Activated CD8-positive, alpha-beta T cell treated with anti-CD3 and anti-CD28 coated beads for 36 hours (primary cell): ENCODE results near the gene BTBD17. TPM values are rescaled to one million over a fixed set of nuclear protein-coding genes. Genes with fewer than 3 reads are reported as not detected.

Source experiments
- ATAC-seq: fragments of 200-7000 bp; cut with Tn5 transposase; one replicate; pipeline ENCODE4 v1.10.0; 2021; ENCODE audit warnings: mild to moderate bottlenecking, moderate library complexity
- CTCF ChIA-PET: fragments of 350-600 bp; sonication (Branson Sonifier 250); formaldehyde crosslinking; loops from one replicate; lab custom pipeline; 2021; ENCODE audit warnings: antibody characterized with exemption; lab: Charles Lee
- POLR2A ChIA-PET: fragments of 350-600 bp; sonication (Branson Sonifier 250); formaldehyde crosslinking; loops from one replicate; lab custom pipeline; 2021; ENCODE audit warnings: antibody characterized with exemption; lab: Charles Lee
- DNase-seq: peaks from one replicate; pipeline ENCODE4 v3.0.0-alpha.2; 2020
- H3K27ac Mint-ChIP-seq: one replicate; pipeline ENCODE4 v1.8.0; 2021; ENCODE audit warnings: mild to moderate bottlenecking, mixed read lengths
- H3K27me3 Mint-ChIP-seq: one replicate; pipeline ENCODE4 v1.8.0; 2021; ENCODE audit warnings: mixed read lengths
- H3K36me3 Mint-ChIP-seq: one replicate; pipeline ENCODE4 v1.8.0; 2021; ENCODE audit warnings: low read depth, mixed read lengths
- H3K4me1 Mint-ChIP-seq: one replicate; pipeline ENCODE4 v1.8.0; 2021; ENCODE audit warnings: low read depth, mixed read lengths
- H3K4me3 Mint-ChIP-seq: one replicate; pipeline ENCODE4 v1.8.0; 2021; ENCODE audit warnings: mild to moderate bottlenecking, moderate library complexity, mixed read lengths
- H3K9me3 Mint-ChIP-seq: one replicate; pipeline ENCODE4 v1.8.0; 2021; ENCODE audit warnings: mixed read lengths
- CTCF ChIP-seq: fragments of 200-600 bp; IDR thresholded peaks from one replicate; pipeline ENCODE4 v1.8.0; 2022; ENCODE audit warnings: antibody characterized with exemption, mild to moderate bottlenecking
- intact Hi-C: fragments of 100-400 bp; cut with micrococcal nuclease; formaldehyde crosslinking; loops from one replicate; pipeline ENCODE4 v1.10.0; 2022
- total RNA-seq, 2 experiments: library from RNA; stranded (reverse); gene quantifications; one replicate each; pipeline ENCODE4 v1.2.3, GENCODE V29; 2021

The BTBD17 gene
- total RNA-seq, 2 experiments from 2014 or later = not detected

- ChIA-PET POLR2A (interaction anchor here (0.9 kb wide), 1 partner anchor 158 kb away, joined by 3 read pairs; no protein-coding TSS in a partner anchor), CTCF (interaction anchor here (0.8 to 7.3 kb wide), 32 partner anchors 9 to 261 kb away, joined by 3 to 125 read pairs (median 8); partner anchors contain the start of gene CD300LB)
- Mint-ChIP-seq H3K27ac (no peak within 1 kb of the TSS), H3K4me1 (peaks cover 15% of the 10 kb centered on the region), H3K4me3 (no peak within 1 kb of the TSS), H3K9me3 (no peaks in the 10 kb centered on the region), H3K27me3 (no peaks in the 10 kb centered on the region), H3K36me3 (no peaks in the 10 kb centered on the region)
- TF ChIP-seq CTCF = no peak
- DNase-seq (no peak), ATAC-seq (no peak)
- intact Hi-C loops = no loop called here
Observed at GRCh38 chr17:74367206-74367605, 5.5 kb upstream of the BTBD17 start, which contains the start of gene GPR142. GPR142 (plus strand) TSS chr17:74367506; CDS start chr17:74369541, 2,035 bp downstream.

GRCh38 chr17:74362810-74363498 is 1.3 kb upstream of the BTBD17 start:
- intact Hi-C loops = no loop called here
- H3K27ac Mint-ChIP-seq = no peak overlapping the region
- no peak for TF ChIP-seq CTCF
- ATAC-seq (no peak), DNase-seq (no peak)
- no peaks in the 10 kb centered on the region for H3K36me3 Mint-ChIP-seq
- CTCF ChIA-PET = interaction anchor here (0.6 to 5.8 kb wide), 10 partner anchors 11 to 185 kb away, joined by 3 to 55 read pairs (median 5); no protein-coding TSS in a partner anchor
- H3K27me3 Mint-ChIP-seq = peaks cover 18% of the 10 kb centered on the region
- POLR2A ChIA-PET = no interaction called here
- no peaks in the 10 kb centered on the region for H3K4me1 Mint-ChIP-seq
- H3K9me3 Mint-ChIP-seq = no peaks in the 10 kb centered on the region
- H3K4me3 Mint-ChIP-seq = no peak overlapping the region

GRCh38 chr17:74362069-74362405 is 369 bp upstream of the BTBD17 start:
- no peak for TF ChIP-seq CTCF
- CTCF ChIA-PET = interaction anchor here (0.6 to 5.8 kb wide), 11 partner anchors 10 to 162 kb away, joined by 3 to 55 read pairs (median 5); no protein-coding TSS in a partner anchor
- DNase-seq (no peak), ATAC-seq (no peak)
- no peaks in the 10 kb centered on the region for H3K4me1 Mint-ChIP-seq
- no peaks in the 10 kb centered on the region for H3K9me3 Mint-ChIP-seq
- POLR2A ChIA-PET = no interaction called here
- H3K27me3 Mint-ChIP-seq = peaks cover 21% of the 10 kb centered on the region
- H3K4me3 Mint-ChIP-seq = no peak overlapping the region
- H3K36me3 Mint-ChIP-seq = no peaks in the 10 kb centered on the region
- intact Hi-C loops = no loop called here
- H3K27ac Mint-ChIP-seq = no peak overlapping the region

GRCh38 chr17:74360899-74361229 is 804 bp downstream of the BTBD17 start:
- TF ChIP-seq CTCF = no peak
- ChIA-PET CTCF (interaction anchor here (0.8 to 5.8 kb wide), 10 partner anchors 11 to 206 kb away, joined by 3 to 55 read pairs (median 4); partner anchors contain the start of gene CD300H), POLR2A (interaction anchor here (0.7 kb wide), 1 partner anchor 129 kb away, joined by 4 read pairs; no protein-coding TSS in a partner anchor)
- no peaks in the 10 kb centered on the region for H3K9me3 Mint-ChIP-seq
- intact Hi-C loops = no loop called here
- DNase-seq = no peak
- H3K4me1 Mint-ChIP-seq = no peaks in the 10 kb centered on the region
- no peak overlapping the region for H3K4me3 Mint-ChIP-seq
- H3K27ac Mint-ChIP-seq = no peak overlapping the region
- ATAC-seq = no peak
- H3K36me3 Mint-ChIP-seq = no peaks in the 10 kb centered on the region
- H3K27me3 Mint-ChIP-seq = peaks cover 28% of the 10 kb centered on the region

- Mint-ChIP-seq H3K9me3 (no peaks in the 10 kb centered on the region), H3K4me1 (no peaks in the 10 kb centered on the region), H3K4me3 (no peak overlapping the region), H3K27me3 (peaks cover 37% of the 10 kb centered on the region), H3K27ac (no peak overlapping the region), H3K36me3 (no peaks in the 10 kb centered on the region)
- CTCF ChIA-PET = interaction anchor here (0.9 to 6.4 kb wide), 5 partner anchors 9 to 97 kb away, joined by 3 to 58 read pairs (median 4); partner anchors contain the start of gene GPR142
- POLR2A ChIA-PET = no interaction called here
- ATAC-seq (no peak), DNase-seq (no peak)
- no peak for TF ChIP-seq CTCF
- intact Hi-C loops = loop anchor here (10.0 kb wide), 1 partner anchor 145 kb away; the partner anchor contains the start of gene TTYH2
Observed at GRCh38 chr17:74359916-74360315, 1.8 kb downstream of the BTBD17 start.
